D721Med (cell line): ENCODE results near the gene ABHD1.
"Not testable (repeated sequence)": the region's sequence is repeated elsewhere in the genome, so short reads cannot be mapped to it uniquely, and the experiment has no call there.

Experiments
- DNase-seq: peaks from one replicate; pipeline ENCODE4 v3.0.0; 2011; ENCODE audit warnings: low spot score; ENCODE audit not compliant: insufficient read length
- FAIRE-seq: peaks from 2 replicates; lab custom pipeline; 2011; peaks lifted over from hg19 to GRCh38; lab: Jason Lieb, UNC
- CTCF ChIP-seq: IDR thresholded peaks from 2 replicates; pipeline ENCODE4 v1.5.1; 2012; ENCODE audit warnings: mild to moderate bottlenecking, control low read depth; ENCODE audit not compliant: insufficient read depth; ENCODE audit errors: missing control alignments

Gene ABHD1

GRCh38 chr2:27099334-27099955 is 24.2 kb upstream of the ABHD1 start:
- DNase-seq (no peak), FAIRE-seq (no peak)
- TF ChIP-seq CTCF: no peak

DNA sequence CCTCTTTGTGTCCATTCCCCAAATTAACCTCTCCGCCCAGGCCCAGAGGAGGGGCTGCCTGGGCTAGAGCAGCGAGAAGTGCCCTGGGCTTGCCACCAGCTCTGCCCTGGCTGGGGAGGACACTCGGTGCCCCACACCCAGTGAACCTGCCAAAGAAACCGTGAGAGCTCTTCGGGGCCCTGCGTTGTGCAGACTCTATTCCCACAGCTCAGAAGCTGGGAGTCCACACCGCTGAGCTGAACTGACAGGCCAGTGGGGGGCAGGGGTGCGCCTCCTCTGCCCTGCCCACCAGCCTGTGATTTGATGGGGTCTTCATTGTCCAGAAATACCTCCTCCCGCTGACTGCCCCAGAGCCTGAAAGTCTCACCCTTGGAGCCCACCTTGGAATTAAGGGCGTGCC is 23.6 kb upstream of the ABHD1 start:
- no peak for TF ChIP-seq CTCF
- DNase-seq (no peak), FAIRE-seq (no peak)

- no peak for TF ChIP-seq CTCF
- FAIRE-seq (no peak), DNase-seq (no peak)
Observed at GRCh38 chr2:27102329-27102728, 21.3 kb upstream of the ABHD1 start.

DNA sequence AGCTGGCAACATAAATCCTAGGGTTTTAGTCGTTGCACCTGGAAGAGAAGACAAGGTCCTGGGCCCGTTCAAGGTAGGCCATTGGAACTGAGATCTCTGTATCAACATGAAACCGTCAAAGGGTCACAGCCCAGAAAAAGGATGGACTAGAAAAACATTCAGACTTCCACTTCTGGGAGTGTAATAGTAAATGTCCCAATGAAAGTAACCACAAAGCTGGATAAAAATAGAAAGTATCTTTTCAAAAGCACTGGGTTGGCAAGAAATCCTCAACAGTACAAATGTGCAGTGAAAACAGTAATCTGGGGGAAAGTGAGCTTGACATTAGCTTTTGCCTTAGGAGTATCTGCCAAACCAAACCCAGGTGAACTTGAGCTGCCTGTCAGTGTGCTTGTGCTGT is 17.6 kb upstream of the ABHD1 start:
- FAIRE-seq (no peak), DNase-seq (no peak)
- TF ChIP-seq CTCF: no peak

DNA sequence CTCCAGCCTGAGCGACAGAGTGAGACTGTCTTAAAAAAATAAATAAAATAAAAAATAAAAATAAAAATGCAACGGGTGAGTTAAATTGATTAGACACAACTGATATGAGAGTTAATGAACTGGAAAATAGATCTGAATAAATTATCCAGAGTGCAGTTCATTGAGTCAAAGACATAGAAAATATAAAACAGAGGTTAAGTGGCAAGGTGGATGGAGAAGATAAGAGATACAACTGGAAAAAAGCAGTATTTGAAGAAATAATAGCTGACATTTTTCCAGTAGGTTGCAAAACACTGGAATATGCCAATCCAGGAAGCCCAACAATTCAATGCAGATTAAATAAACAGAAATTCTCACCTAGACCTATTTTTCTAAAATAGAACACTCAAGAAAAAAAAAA is 15.4 kb upstream of the ABHD1 start:
- TF ChIP-seq CTCF: no peak
- FAIRE-seq: no peak
- no peak for DNase-seq

DNA sequence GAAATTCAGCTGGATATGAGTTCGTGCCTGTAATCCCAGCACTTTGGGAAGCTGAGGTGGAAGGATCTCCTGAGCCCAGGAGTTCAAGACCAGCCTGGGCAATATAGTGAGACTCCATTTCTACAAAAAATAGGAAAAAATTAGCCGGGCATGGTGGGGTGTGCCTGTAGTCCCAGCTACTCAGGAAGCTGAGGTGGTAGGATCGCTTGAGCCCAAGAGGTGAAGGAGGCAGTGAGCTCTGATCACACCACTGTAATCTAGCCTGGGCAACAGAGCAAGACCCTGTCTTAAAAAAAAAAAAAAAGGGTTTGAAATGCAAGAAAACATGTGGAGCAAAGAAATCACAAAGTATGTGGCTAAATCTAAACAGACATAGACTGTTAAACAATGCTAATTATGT is 14.5 kb upstream of the ABHD1 start:
- FAIRE-seq (no peak), DNase-seq (no peak)
- no peak for TF ChIP-seq CTCF

DNA sequence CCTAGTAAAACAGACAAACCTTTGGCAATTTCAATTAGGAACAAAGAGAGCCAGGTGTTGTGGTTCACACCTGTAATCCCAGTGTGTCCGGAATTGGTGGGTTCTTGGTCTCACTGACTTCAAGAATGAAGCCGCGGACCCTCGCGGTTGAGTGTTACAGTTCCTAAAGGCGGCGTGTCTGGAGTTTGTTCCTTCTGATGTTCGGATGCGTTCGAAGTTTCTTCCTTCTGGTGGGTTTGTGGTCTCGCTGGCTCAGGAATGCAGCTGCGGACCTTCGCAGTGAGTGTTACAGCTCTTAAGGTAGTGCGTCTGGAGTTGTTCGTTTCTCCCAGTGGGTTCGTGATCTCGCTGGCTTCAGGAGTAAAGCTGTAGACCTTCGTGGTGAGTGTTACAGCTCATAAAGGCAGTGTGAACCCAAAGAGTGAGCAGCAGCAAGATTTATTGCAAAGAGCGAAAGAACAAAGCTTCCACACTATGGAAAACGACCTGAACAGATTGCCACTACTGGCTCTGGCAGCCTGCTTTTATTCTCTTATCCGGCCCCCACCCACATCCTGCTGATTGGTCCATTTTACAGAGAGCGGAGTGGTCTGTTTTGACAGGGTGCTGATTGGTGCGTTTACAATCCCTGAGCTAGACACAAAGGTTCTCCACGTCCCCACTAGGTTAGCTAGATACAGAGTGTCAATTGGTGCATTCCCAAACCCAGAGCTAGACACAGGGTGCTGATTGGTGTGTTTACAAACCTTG is 12.8 kb upstream of the ABHD1 start:
- DNase-seq, FAIRE-seq: not testable (repeated sequence)

DNA sequence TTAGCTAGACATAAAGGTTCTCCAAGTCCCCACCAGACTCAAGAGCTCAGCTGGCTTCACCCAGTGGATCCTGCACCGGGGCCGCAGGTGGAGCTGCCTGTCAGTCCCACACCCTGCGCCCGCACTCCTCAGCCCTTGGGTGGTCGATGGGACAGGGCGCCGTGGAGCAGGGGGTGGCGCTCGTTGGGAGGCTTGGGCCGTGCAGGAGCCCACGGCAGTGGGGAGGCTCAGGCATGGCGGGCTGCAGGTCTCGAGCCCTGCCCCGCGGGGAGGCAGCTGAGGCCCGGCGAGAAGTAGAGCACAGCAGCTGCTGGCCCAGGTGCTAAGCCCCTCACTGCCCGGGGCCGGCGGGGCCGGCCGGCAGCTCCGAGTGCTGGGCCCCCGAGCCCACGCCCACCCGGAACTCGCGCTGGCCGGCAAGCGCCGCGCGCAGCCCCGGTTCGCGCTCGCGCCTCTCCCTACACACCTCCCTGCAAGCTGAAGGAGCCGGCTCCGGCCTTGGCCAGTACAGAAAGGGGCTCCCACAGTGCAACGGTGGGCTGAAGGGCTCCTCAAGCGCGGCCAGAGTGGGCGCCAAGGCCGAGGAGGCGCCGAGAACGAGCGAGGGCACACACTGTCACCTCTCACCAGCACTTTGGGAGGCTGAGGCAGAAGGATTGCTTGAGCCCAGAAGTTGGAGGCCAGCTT is 12.1 kb upstream of the ABHD1 start:
- not testable (repeated sequence) for FAIRE-seq, DNase-seq
